ENCODE results near the gene PNPLA7.
A peak's percentile ranks its signal among the peaks of the same experiment; 100 is the strongest.

Gene PNPLA7

DNA sequence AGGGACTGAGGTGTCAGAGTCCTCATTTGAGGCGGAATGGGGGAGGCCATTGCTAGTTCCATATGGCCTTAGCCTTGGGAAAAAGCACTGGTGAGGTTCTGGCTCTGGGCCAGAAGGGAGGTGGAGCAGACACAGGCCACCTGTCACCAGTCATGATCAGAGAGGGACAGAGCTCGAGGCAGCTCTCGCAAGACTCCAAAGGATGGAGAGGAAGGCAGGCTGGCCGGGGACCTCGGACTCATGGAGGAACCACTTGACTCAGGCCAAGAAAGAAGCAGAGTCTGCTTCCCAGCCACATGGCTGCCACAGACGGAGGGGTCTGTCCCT lies 61.9 kb downstream of the PNPLA7 start:
- Histone ChIP-seq H3K27ac (ENCODE audit: extremely low read depth, low read depth, low read length) (no peak overlapping the region), H3K4me3 (ENCODE audit: low read depth, low read length) (no peak overlapping the region), H3K9me3 (ENCODE audit: control insufficient read depth, insufficient read depth, low read depth, low read length) (no peaks in the 10 kb centered on the region), H3K36me3 (ENCODE audit: control insufficient read depth in 2 of 2, insufficient read depth in 1 of 2, low read length in 2 of 2) (no peaks in the 10 kb centered on the region), H3K4me1 (ENCODE audit: control insufficient read depth, insufficient read depth, low read length) (no peaks in the 10 kb centered on the region)
- ChIA-PET CTCF (no interaction called here), POLR2A (no interaction called here)
- TF ChIP-seq, protein P1, sequence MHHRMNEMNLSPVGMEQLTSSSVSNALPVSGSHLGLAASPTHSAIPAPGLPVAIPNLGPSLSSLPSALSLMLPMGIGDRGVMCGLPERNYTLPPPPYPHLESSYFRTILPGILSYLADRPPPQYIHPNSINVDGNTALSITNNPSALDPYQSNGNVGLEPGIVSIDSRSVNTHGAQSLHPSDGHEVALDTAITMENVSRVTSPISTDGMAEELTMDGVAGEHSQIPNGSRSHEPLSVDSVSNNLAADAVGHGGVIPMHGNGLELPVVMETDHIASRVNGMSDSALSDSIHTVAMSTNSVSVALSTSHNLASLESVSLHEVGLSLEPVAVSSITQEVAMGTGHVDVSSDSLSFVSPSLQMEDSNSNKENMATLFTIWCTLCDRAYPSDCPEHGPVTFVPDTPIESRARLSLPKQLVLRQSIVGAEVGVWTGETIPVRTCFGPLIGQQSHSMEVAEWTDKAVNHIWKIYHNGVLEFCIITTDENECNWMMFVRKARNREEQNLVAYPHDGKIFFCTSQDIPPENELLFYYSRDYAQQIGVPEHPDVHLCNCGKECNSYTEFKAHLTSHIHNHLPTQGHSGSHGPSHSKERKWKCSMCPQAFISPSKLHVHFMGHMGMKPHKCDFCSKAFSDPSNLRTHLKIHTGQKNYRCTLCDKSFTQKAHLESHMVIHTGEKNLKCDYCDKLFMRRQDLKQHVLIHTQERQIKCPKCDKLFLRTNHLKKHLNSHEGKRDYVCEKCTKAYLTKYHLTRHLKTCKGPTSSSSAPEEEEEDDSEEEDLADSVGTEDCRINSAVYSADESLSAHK (tag by site-specific recombination; IDR thresholded peaks at IDR 0.05), result no peak
- TF ChIP-seq ZBTB11 (tag by site-specific recombination; conservative IDR thresholded peaks at IDR 0.05; ENCODE audit: low read depth) (no peak), PRDM10 (tag by site-specific recombination; IDR thresholded peaks at IDR 0.05) (no peak)
- TF ChIP-seq, protein P2, sequence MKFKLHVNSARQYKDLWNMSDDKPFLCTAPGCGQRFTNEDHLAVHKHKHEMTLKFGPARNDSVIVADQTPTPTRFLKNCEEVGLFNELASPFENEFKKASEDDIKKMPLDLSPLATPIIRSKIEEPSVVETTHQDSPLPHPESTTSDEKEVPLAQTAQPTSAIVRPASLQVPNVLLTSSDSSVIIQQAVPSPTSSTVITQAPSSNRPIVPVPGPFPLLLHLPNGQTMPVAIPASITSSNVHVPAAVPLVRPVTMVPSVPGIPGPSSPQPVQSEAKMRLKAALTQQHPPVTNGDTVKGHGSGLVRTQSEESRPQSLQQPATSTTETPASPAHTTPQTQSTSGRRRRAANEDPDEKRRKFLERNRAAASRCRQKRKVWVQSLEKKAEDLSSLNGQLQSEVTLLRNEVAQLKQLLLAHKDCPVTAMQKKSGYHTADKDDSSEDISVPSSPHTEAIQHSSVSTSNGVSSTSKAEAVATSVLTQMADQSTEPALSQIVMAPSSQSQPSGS (tag by site-specific recombination; IDR thresholded peaks at IDR 0.05; ENCODE audit: low read depth), result no peak
- TF ChIP-seq, protein P3, sequence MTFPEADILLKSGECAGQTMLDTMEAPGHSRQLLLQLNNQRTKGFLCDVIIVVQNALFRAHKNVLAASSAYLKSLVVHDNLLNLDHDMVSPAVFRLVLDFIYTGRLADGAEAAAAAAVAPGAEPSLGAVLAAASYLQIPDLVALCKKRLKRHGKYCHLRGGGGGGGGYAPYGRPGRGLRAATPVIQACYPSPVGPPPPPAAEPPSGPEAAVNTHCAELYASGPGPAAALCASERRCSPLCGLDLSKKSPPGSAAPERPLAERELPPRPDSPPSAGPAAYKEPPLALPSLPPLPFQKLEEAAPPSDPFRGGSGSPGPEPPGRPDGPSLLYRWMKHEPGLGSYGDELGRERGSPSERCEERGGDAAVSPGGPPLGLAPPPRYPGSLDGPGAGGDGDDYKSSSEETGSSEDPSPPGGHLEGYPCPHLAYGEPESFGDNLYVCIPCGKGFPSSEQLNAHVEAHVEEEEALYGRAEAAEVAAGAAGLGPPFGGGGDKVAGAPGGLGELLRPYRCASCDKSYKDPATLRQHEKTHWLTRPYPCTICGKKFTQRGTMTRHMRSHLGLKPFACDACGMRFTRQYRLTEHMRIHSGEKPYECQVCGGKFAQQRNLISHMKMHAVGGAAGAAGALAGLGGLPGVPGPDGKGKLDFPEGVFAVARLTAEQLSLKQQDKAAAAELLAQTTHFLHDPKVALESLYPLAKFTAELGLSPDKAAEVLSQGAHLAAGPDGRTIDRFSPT (tag by site-specific recombination; IDR thresholded peaks at IDR 0.05), result no peak

DNA sequence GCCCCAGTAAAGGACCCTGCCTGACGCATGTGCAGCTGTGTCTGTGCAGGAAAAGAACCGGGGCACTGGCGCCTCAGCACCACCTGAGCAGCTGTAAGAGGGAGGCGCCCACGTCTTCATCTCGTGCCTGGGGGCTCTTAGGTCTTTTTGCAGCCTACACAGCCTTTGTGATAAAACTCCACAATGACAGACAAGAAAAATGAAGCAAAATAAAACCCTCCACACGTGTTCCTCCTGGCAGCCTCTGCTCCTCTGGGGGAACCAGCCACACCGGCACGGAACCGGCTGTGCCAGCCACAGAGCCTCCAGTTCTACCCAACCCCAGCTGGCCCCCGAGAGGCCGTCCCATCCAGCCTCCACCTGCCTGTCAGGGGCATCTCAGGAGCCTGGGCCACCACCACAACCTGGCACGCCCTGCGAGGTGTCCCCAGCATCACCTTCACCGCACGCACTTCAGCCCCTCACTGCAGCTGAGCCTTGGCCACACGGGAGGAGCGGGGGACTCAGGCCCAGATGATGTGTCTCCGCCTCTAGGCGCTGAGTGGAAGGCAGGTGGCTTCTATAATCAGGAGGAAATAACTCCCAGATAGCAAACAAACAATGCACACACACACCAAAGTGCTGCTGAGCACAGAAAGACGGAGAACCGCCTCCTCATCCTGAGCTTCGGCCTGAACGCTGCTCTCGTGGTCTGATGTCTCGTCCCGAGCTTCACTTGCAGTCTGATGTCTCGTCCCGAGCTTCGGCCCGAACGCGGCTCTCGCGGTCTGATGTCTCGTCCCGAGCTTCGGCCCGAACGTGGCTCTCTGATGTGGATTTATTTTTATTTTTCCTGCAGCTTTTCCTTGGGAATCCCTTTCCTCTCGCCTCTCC lies 62.5 kb downstream of the PNPLA7 start:
- no peak overlapping the region for H3K27ac ChIP-seq (ENCODE audit: extremely low read depth, low read depth, low read length)
- H3K36me3 ChIP-seq (ENCODE audit: control insufficient read depth in 2 of 2, insufficient read depth in 1 of 2, low read length in 2 of 2), result no peaks in the 10 kb centered on the region
- no peaks in the 10 kb centered on the region for H3K4me1 ChIP-seq (ENCODE audit: control insufficient read depth, insufficient read depth, low read length)
- CTCF ChIA-PET, result no interaction called here
- no peak overlapping the region for H3K4me3 ChIP-seq (ENCODE audit: low read depth, low read length)
- TF ChIP-seq EGR2 (tag by site-specific recombination; IDR thresholded peaks at IDR 0.05; ENCODE audit: low read depth) (0 out of 2 replicates have a peak, but pooled peaks have one; percentile 7), ZNF335 (tag by site-specific recombination; conservative IDR thresholded peaks at IDR 0.05) (no peak)
- H3K9me3 ChIP-seq (ENCODE audit: control insufficient read depth, insufficient read depth, low read depth, low read length), result no peaks in the 10 kb centered on the region
- POLR2A ChIA-PET, result no interaction called here

Data from HEK293 (cell line).